SKM-1 treated with dmso at 0.1 percent for 144 hours (cell line): ENCODE data around the gene PHLPP1.
A peak's percentile ranks its signal among the peaks of the same experiment; 100 is the strongest.

Experiments used
- DNase-seq: peaks from one replicate; lab custom pipeline; 2025; ENCODE audit not compliant: unreplicated experiment; lab: John Stamatoyannopoulos, UW

PHLPP1 gene

GRCh38 chr18:62933261-62933887 lies 218.0 kb downstream of the PHLPP1 start:
- DNase-seq: no peak

GRCh38 chr18:62935994-62936393 lies 220.7 kb downstream of the PHLPP1 start:
- no peak for DNase-seq

- DNase-seq: peak; percentile 52
Measured at GRCh38 chr18:62937065-62937464, 221.7 kb downstream of the PHLPP1 start.

- DNase-seq: no peak
Measured at GRCh38 chr18:62938006-62938405, 222.7 kb downstream of the PHLPP1 start.

GRCh38 chr18:62938487-62938886 lies 223.1 kb downstream of the PHLPP1 start:
- DNase-seq: no peak

- peak; percentile 75 for DNase-seq
Measured at GRCh38 chr18:62939433-62939832, 224.1 kb downstream of the PHLPP1 start.

- peak; percentile 9 for DNase-seq
Measured at GRCh38 chr18:62939926-62940325, 224.6 kb downstream of the PHLPP1 start.

GRCh38 chr18:62942578-62942977 lies 227.2 kb downstream of the PHLPP1 start:
- no peak for DNase-seq

- DNase-seq: no peak
Measured at GRCh38 chr18:62944454-62944853, 229.1 kb downstream of the PHLPP1 start.

GRCh38 chr18:62948788-62949187 lies 233.4 kb downstream of the PHLPP1 start:
- no peak for DNase-seq

GRCh38 chr18:62950246-62950645 lies 234.9 kb downstream of the PHLPP1 start:
- no peak for DNase-seq

GRCh38 chr18:62952807-62953206 lies 237.5 kb downstream of the PHLPP1 start:
- no peak for DNase-seq

- DNase-seq: no peak
Measured at GRCh38 chr18:62953663-62954062, 238.3 kb downstream of the PHLPP1 start.

GRCh38 chr18:62954366-62954765 lies 239.0 kb downstream of the PHLPP1 start:
- DNase-seq: no peak

- peak; percentile 32 for DNase-seq
Measured at GRCh38 chr18:62957885-62958472, 242.6 kb downstream of the PHLPP1 start.

GRCh38 chr18:62959481-62959880 lies 244.1 kb downstream of the PHLPP1 start:
- DNase-seq: no peak

- no peak for DNase-seq
Measured at GRCh38 chr18:62963507-62963906, 248.2 kb downstream of the PHLPP1 start.

GRCh38 chr18:62964432-62964831 lies 249.1 kb downstream of the PHLPP1 start:
- DNase-seq: no peak

GRCh38 chr18:62967089-62967488 lies 251.7 kb downstream of the PHLPP1 start:
- DNase-seq: no peak

- DNase-seq: no peak
Measured at GRCh38 chr18:62973689-62974088, 258.3 kb downstream of the PHLPP1 start.

- DNase-seq: no peak
Measured at GRCh38 chr18:62974388-62974787, 259.0 kb downstream of the PHLPP1 start.

- no peak for DNase-seq
Measured at GRCh38 chr18:62974928-62975675, 259.8 kb downstream of the PHLPP1 start.
